ENCODE data around the gene ETV6. TPM values are rescaled to one million over a fixed set of nuclear protein-coding genes. Genes with fewer than 3 reads are reported as not detected.
"Not testable (repeated sequence)": the region's sequence is repeated elsewhere in the genome, so short reads cannot be mapped to it uniquely, and the experiment has no call there.

The ETV6 gene
- total RNA-seq, 2 experiments from 2014 or later, result 55.3 to 57.5 TPM

DNA sequence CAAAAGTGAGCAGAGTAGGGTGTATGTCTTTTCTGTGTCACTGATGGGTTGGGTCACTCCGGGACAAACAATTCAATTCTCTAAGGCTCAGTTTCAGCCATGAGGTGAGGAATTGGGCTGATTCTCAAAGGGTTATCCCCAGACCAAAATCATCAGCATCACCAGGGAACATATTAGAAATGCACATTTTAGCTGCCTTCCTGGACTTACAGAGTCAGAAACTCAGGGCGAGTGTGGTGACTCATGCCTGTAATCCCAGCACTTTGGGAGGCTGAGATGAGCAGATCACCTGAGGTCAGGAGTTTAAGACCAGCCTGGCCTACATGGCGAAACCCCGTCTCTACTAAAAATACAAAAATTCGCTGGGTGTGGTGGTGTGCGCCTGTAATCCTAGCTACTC lies 21.8 kb upstream of the ETV6 start:
- H3K27ac Mint-ChIP-seq; H3K27me3 Mint-ChIP-seq; DNase-seq; H3K4me1 Mint-ChIP-seq (ENCODE audit: low read depth); H3K9me3 Mint-ChIP-seq; POLR2A ChIA-PET; H3K36me3 Mint-ChIP-seq; intact Hi-C loops (cut with micrococcal nuclease); H3K4me3 Mint-ChIP-seq: not testable (repeated sequence)
- CTCF ChIA-PET, result interaction anchor here (1.1 kb wide), 1 partner anchor 47 kb away, joined by 3 read pairs; no protein-coding TSS in a partner anchor

DNA sequence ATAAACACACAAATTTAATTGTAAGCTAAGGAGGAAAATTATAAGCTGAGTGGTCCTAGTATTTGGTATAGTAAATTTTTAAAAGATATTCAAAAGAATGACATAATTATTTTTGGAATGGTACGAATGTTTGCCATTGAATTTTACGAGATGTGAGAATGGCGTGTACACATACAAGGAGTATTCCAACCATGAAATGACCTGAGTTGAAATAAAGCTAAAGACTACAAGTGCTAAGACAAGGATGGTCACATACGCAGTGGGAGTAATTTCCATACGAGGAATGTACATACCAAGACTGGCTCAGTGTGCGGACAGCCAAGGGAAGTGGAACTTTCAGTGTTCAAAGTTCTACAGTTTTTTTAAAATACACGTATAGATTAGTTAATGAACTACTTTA lies 21.1 kb upstream of the ETV6 start:
- Mint-ChIP-seq H3K36me3 (no peaks in the 10 kb centered on the region), H3K27ac (no peak overlapping the region), H3K4me1 (ENCODE audit: low read depth) (no peaks in the 10 kb centered on the region), H3K9me3 (no peaks in the 10 kb centered on the region), H3K4me3 (no peak overlapping the region), H3K27me3 (no peaks in the 10 kb centered on the region)
- CTCF ChIA-PET, result interaction anchor here (1.1 kb wide), 1 partner anchor 48 kb away, joined by 3 read pairs; no protein-coding TSS in a partner anchor
- DNase-seq, result no peak
- POLR2A ChIA-PET, result no interaction called here
- intact Hi-C loops (cut with micrococcal nuclease), result no loop called here

DNA sequence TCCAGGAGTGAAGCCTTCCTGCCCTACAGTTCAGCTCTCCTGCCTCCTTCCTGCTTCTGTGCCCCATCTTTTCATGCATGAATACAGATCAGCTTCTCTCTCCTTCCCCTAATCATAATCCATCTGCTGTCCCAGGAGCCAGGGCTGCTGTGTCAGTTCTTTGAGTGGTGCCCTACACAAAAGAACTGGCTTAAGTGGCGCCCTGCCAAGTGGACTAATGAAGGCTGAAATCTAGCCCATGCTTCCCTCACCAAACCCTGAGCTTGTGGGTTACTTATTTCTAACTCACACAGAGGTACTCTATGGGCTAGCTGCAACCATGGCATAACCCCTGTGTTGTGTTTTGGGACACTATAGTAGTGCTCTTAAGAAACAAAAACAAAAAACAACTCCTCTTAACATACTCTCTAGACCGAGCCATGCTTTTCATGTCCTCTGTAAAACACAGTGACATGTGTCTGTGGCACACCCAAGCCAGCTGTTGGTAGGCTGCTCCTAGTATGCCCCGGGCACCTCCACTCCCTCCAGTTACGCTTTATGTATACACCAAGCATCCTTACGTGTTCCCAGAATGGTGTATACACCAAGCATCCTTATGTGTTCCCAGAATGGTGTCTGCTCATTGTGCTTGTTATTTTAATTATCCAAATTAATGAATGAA lies 19.3 kb upstream of the ETV6 start:
- Mint-ChIP-seq H3K4me3 (no peak overlapping the region), H3K36me3 (no peaks in the 10 kb centered on the region), H3K9me3 (peaks cover under 1% of the 10 kb centered on the region), H3K27me3 (no peaks in the 10 kb centered on the region), H3K4me1 (ENCODE audit: low read depth) (no peaks in the 10 kb centered on the region), H3K27ac (no peak overlapping the region)
- CTCF ChIA-PET, result interaction anchor here (1.4 kb wide), 1 partner anchor 9 kb away, joined by 6 read pairs; no protein-coding TSS in a partner anchor
- intact Hi-C loops (cut with micrococcal nuclease), result no loop called here
- no peak for DNase-seq
- POLR2A ChIA-PET, result no interaction called here

DNA sequence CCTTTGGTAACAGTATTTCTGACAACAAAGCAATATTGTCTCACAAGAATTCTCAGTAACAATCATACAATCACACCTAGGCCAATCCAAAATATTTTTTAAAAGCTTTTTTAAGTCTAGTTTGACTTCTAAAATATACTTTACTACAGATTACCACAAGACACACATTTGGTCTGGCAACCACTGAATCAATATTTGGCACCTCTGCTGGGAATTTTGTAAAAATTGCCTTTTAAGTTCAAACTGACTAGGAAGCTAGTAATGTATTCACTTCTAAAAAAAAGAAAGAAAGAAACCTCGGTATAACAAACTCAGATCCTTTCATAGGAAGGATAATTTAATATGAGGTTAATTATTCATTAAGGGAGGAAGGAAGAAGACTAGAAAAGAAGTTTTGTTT lies 18.2 kb upstream of the ETV6 start:
- no peak for DNase-seq

DNA sequence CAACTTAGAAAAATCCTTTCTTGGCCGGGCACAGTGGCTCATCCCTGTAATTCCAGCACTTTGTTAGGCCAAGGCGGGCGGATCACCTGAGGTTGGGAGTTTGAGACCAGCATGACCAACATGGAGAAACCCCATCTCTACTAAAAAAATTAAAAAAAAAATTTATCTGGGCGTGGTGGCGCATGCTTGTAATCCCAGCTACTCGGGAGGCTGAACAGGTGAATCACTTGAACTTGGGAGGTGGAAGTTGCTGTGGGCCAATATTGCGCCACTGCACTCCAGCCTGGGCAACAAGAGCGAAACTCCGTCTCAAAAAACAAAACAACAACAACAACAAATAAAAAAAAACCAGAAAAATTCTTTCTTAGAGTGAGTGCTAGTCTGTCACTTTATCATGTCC lies 17.6 kb upstream of the ETV6 start:
- POLR2A ChIA-PET; H3K27ac Mint-ChIP-seq; intact Hi-C loops (cut with micrococcal nuclease); DNase-seq; H3K27me3 Mint-ChIP-seq; H3K4me3 Mint-ChIP-seq; H3K36me3 Mint-ChIP-seq; H3K4me1 Mint-ChIP-seq (ENCODE audit: low read depth): not testable (repeated sequence)
- H3K9me3 Mint-ChIP-seq, result peaks cover 18% of the 10 kb centered on the region
- CTCF ChIA-PET, result interaction anchor here (1.4 kb wide), 1 partner anchor 7 kb away, joined by 6 read pairs; no protein-coding TSS in a partner anchor

More for the DNA sequence above, 18.2 kb upstream of the ETV6 start:
- no peak overlapping the region for H3K4me3 Mint-ChIP-seq
- no peaks in the 10 kb centered on the region for H3K27me3 Mint-ChIP-seq
- no peak overlapping the region for H3K27ac Mint-ChIP-seq
- H3K36me3 Mint-ChIP-seq, result no peaks in the 10 kb centered on the region
- H3K4me1 Mint-ChIP-seq (ENCODE audit: low read depth), result no peaks in the 10 kb centered on the region
- ChIA-PET POLR2A (no interaction called here), CTCF (interaction anchor here (1.4 kb wide), 1 partner anchor 8 kb away, joined by 6 read pairs; no protein-coding TSS in a partner anchor)
- intact Hi-C loops (cut with micrococcal nuclease), result no loop called here
- H3K9me3 Mint-ChIP-seq, result peaks cover 12% of the 10 kb centered on the region

DNA sequence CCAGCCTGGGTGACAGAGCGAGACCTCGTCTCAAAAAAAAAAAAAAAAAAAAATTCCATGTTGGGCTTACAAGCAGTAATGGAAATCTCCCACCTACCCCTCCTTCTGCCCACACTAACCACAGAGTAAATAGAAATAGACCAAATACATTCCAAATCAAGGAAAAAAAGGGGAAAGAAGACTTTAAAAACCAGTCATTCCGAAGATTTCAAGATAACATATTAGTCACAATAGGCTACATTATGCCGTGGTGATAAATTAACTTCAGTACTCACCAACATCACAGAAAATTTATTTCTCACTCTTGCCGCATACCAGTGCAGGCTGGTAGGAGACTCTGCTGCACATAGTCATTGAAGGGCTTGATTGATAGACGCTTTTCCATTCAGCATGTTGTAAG lies 15.5 kb upstream of the ETV6 start:
- no peaks in the 10 kb centered on the region for H3K4me1 Mint-ChIP-seq (ENCODE audit: low read depth)
- H3K27ac Mint-ChIP-seq, result no peak overlapping the region
- intact Hi-C loops (cut with micrococcal nuclease), result no loop called here
- H3K4me3 Mint-ChIP-seq, result no peak overlapping the region
- CTCF ChIA-PET, result no interaction called here
- peaks cover 18% of the 10 kb centered on the region for H3K9me3 Mint-ChIP-seq
- DNase-seq, result no peak
- no peaks in the 10 kb centered on the region for H3K36me3 Mint-ChIP-seq
- POLR2A ChIA-PET, result no interaction called here
- no peaks in the 10 kb centered on the region for H3K27me3 Mint-ChIP-seq

DNA sequence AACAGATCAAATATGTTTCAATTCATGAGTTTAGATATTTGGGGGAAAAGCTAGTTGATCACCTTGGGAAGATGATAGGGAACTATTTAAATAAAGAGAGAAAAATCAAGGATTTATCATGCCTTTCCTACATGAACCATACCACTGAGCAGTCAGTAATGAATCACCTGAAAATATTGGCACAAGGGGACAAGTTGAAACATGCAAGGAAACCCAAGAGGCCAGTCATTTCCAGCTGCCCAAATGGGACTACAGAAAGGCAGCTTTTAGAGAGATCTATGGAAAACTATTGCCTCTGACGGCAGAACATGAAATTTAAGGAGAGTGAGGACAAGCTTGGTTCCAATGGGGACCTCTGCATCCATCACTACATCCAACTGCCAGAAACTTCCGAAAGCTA lies 14.1 kb upstream of the ETV6 start:
- Mint-ChIP-seq H3K36me3 (no peaks in the 10 kb centered on the region), H3K4me3 (no peak overlapping the region), H3K4me1 (ENCODE audit: low read depth) (no peaks in the 10 kb centered on the region), H3K27me3 (no peaks in the 10 kb centered on the region), H3K9me3 (peaks cover 18% of the 10 kb centered on the region), H3K27ac (no peak overlapping the region)
- ChIA-PET CTCF (interaction anchor here (0.9 kb wide), 1 partner anchor 10 kb away, joined by 3 read pairs; no protein-coding TSS in a partner anchor), POLR2A (no interaction called here)
- DNase-seq, result no peak
- intact Hi-C loops (cut with micrococcal nuclease), result no loop called here

DNA sequence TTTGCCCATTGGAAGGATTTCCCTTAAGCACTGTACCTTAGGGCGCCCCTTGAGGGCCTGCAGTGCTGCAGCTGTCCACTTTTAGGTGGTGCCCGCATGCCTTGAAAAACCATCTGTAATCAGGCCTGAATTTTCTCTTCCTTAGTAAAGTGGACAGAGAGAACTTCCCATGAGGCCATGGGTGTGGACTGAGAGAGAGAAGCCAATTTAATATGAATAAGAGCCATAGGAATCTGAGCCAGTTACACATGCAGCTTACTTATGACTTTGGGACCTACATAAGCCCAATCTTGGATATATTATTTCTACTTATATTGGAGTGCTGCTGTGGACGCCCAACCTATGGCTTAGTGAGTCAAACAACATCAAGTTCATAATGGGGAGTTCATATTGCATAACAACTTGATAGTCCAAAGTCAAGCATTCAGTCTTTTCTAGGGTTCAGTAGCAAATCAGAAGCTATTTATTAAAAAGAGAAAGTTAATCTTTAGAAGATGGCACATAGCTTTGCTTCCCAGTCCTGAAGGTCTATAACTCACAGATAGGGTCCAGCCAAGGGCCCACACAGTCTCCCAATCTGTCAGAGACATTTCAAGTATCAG lies 11.1 kb upstream of the ETV6 start:
- Mint-ChIP-seq H3K4me3 (no peak overlapping the region), H3K4me1 (ENCODE audit: low read depth) (no peaks in the 10 kb centered on the region), H3K36me3 (no peaks in the 10 kb centered on the region), H3K27ac (no peak overlapping the region), H3K27me3 (no peaks in the 10 kb centered on the region), H3K9me3 (peaks cover 18% of the 10 kb centered on the region)
- intact Hi-C loops (cut with micrococcal nuclease), result no loop called here
- ChIA-PET CTCF (no interaction called here), POLR2A (no interaction called here)
- no peak for DNase-seq

DNA sequence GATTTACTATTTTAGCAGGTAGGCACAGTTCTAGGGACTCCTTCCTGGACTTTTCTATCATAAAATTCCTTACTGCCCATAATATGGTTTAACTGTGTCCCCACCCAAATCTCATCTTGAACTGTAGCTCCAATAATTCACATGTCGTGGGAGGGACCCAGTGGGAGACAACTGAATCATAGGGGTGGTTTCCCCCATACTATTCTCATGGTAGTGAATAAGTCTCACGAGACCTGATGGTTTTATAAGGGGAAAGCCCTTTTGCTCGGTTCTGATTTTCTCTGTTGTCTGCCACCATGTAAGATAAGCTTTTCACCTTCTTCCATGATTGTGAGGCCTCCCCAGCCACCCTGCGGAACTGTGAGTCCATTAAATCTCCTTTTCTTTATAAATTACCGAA lies 10.0 kb upstream of the ETV6 start:
- POLR2A ChIA-PET, result no interaction called here
- DNase-seq, result no peak
- Mint-ChIP-seq H3K9me3 (peaks cover 18% of the 10 kb centered on the region), H3K4me1 (ENCODE audit: low read depth) (no peaks in the 10 kb centered on the region), H3K27ac (no peak overlapping the region), H3K4me3 (no peak overlapping the region), H3K27me3 (no peaks in the 10 kb centered on the region), H3K36me3 (no peaks in the 10 kb centered on the region)
- CTCF ChIA-PET, result interaction anchor here (0.8 kb wide), 1 partner anchor 8 kb away, joined by 6 read pairs; no protein-coding TSS in a partner anchor
- intact Hi-C loops (cut with micrococcal nuclease), result no loop called here

DNA sequence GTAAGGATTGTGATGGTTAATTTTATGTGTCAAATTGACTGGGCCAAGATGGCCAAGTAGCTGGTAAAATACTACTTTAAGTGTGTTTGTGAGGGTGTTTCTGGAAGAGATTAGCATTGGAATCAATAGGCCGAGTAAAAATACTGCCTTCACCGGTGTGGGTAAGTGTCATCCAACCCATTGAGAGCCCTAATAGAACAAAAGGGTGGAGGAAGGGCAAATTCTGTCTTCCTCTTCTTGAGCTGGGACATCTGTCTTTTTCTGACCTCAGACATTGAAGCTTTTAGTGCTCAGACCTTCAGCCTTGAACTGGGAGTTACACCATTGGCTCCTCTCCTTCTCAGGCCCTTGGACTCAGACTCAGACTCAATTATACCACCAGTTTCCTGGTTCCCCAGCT lies 8.0 kb upstream of the ETV6 start:
- H3K27me3 Mint-ChIP-seq, result no peaks in the 10 kb centered on the region
- no peak overlapping the region for H3K27ac Mint-ChIP-seq
- no peaks in the 10 kb centered on the region for H3K4me1 Mint-ChIP-seq (ENCODE audit: low read depth)
- CTCF ChIA-PET, result no interaction called here
- no peaks in the 10 kb centered on the region for H3K36me3 Mint-ChIP-seq
- intact Hi-C loops (cut with micrococcal nuclease), result no loop called here
- no peak overlapping the region for H3K4me3 Mint-ChIP-seq
- H3K9me3 Mint-ChIP-seq, result peaks cover 3% of the 10 kb centered on the region
- POLR2A ChIA-PET, result no interaction called here
- no peak for DNase-seq

DNA sequence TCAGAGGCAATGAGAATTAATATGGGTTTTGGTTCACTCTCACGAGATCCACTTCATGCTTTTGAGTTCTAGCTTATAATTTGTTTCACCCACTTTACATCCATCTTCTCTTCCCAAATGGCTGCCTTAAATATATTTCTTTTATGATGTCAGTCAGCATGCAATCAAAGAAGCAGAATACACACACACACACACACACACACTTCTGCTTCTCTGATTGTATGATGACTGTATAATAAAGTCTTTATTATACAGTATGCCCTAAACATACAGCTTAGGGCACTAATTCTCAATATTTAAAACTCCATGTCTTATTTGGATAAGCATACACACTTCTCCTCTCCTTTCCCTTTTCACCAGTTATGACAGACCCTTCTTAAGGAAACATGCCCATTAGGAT lies 6.7 kb upstream of the ETV6 start:
- no peak overlapping the region for H3K27ac Mint-ChIP-seq
- ChIA-PET CTCF (no interaction called here), POLR2A (no interaction called here)
- no peaks in the 10 kb centered on the region for H3K36me3 Mint-ChIP-seq
- H3K4me3 Mint-ChIP-seq, result no peak overlapping the region
- no peaks in the 10 kb centered on the region for H3K9me3 Mint-ChIP-seq
- intact Hi-C loops (cut with micrococcal nuclease), result no loop called here
- DNase-seq, result no peak
- H3K27me3 Mint-ChIP-seq, result no peaks in the 10 kb centered on the region
- peaks cover 4% of the 10 kb centered on the region for H3K4me1 Mint-ChIP-seq (ENCODE audit: low read depth)

DNA sequence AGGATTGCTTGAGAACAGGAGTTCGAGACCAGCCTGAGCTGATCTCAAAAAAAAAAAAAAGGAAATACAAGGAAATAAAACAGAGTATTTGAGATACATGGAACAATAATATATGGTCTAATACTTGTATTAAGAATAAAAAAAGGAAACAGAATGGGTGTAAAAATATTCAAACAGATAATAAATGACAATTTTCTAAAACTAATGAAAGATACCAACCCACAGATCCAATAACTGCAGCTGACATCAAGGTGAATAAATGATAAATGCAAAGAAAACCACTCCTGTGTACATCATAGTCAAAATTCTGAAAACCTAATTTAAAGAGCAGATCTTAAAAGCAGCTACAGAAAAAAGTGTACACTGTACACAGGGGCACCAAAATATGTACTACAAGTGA lies 4.1 kb upstream of the ETV6 start:
- intact Hi-C loops (cut with micrococcal nuclease), result loop anchor here (5.0 kb wide), 1 partner anchor 177 kb away; no protein-coding TSS in a partner anchor
- no peak overlapping the region for H3K27ac Mint-ChIP-seq
- no peaks in the 10 kb centered on the region for H3K9me3 Mint-ChIP-seq
- ChIA-PET POLR2A (no interaction called here), CTCF (interaction anchor here (0.8 kb wide), 2 partner anchors 66 to 388 kb away, joined by 3 read pairs; no protein-coding TSS in a partner anchor)
- H3K4me1 Mint-ChIP-seq (ENCODE audit: low read depth), result peaks cover 10% of the 10 kb centered on the region
- peaks cover 4% of the 10 kb centered on the region for H3K36me3 Mint-ChIP-seq
- DNase-seq, result no peak
- no peak overlapping the region for H3K4me3 Mint-ChIP-seq
- H3K27me3 Mint-ChIP-seq, result no peaks in the 10 kb centered on the region
